ENCODE data around the gene UNC13D.

- no peak for TF ChIP-seq POLR2AphosphoS5 (IDR thresholded peaks at IDR 0.05)
- no peak for TF ChIP-seq EP300 (IDR thresholded peaks at IDR 0.05)
- no peak for TF ChIP-seq POLR2A (IDR thresholded peaks at IDR 0.05; ENCODE audit: low read depth)
Observed at GRCh38 chr17:75815399-75815798, 28.8 kb downstream of the UNC13D start.

All from esophagus muscularis mucosa (tissue), 3 donors.